NCI-H526 treated with DMSO at 0.1 percent for 48 hours (cell line): ENCODE measurements around the gene DHX15.

Source experiments
- DNase-seq: peaks from one replicate; lab custom pipeline; 2025; lab: John Stamatoyannopoulos, UW

DHX15 gene

DNA sequence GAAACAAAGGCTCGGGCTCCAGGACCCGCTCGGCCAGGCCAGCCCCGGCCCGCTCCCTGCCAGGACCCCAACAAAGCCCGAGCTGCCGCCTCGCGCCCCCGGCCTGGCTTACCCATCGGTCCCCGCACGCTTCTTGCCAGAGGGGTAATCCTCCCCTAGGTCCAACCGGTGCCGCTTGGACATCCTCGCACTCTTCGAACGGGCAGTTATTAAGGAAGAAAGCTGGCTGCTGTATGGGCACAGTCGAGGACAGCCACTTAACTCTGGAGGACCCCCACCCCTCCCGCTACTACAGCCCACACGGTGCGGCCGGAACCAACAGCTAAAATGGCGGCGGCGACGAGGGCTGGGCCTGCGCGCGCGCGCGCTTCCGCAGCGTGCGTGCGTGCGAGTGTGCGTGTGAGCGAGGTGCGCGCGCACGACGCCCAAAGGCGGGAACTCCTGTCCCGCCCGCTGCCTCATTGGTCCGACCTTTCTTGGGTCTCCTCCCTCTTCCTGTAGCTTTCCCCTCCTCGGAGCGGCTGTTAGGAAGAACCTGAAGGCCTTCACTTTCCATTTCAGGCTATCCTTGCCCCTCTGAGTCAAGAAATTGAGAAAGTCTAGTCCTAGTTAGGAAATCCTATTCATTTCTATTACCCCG is at the start of gene DHX15:
TSS of gene DHX15 (minus strand) at position 344 of the 640 bp plus-strand sequence. CDS start at position 183, 161 bp downstream.
- DNase-seq = peak; percentile 87

DNA sequence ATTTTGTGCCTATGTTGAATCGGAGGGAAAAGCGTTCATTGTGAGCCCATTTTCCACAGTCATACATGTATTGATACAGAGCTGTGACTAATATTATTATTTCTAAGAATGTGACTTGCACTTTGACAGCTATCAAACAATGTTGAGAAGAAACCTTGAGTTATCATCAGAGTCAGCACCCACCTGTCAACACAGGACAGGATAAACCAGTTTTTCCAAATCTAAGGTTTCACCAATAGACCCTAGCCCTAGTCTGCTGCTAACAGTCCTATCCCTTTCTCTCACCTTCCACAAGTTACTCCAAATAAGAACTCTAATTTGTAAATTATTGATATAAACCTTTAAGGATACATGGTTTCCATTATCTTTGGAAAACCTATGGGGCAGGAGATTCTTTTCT is 47.7 kb upstream of the DHX15 start:
- DNase-seq = no peak

- DNase-seq = no peak
These were observed 46.6 kb upstream of the DHX15 start for GRCh38 chr4:24630937-24631336.

DNA sequence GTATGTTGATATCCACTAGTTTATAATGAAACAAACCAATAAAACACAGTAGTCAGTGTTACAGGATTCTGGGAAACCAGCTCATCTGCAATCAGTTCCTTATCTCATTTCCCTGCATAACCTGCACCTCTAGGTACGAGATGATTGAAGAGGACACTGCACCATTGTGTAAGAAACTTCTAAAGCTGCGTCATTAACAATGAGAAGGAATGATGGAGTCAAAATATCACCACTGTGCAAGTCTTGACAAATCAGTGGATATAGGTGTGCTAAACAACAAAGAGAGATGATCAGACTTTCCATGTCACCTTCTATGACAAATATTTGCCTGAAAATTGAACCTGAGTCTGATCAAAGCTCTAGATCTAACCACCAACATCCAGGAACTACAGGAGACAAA is 40.7 kb upstream of the DHX15 start:
- no peak for DNase-seq

DNA sequence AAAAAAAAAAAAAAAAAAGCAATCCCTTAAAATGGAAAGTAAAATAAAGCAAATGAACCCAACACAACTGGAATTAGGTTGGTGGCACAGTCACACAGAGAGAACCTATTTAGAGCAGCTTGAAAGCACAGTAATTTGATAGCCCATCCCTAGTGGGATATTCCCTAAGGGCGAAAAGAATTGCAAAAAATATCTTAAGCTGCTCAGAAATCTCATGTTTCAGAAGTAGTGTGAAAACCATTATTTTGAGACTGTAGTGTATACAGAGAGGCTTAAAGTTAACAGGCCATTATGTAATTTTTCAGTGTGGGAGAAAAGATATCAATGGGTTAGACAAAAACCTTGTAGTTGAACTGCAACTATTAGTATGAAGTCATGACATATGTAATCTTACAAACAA is 40.0 kb upstream of the DHX15 start:
- DNase-seq = no peak

- no peak for DNase-seq
These were observed 37.9 kb upstream of the DHX15 start for GRCh38 chr4:24622146-24622834.

DNA sequence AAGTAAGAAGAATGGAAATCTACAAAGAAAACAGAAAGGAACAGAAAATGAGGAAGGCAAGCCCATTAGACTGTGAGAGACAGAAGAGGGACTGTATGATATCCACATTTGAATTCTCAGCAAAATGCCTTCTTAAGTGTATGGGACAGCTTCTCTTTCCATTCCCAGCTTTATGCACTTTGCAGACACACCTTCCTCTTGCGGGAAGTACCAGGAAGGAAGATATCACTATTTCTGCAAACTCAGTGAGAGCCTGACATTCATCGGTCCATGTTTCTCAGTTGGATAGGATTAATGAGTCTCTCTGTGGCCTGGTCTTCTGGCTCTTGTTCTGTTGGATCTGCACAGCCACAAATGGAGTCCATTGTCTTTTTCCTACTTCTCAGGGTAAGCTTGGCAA is 31.6 kb upstream of the DHX15 start:
- no peak for DNase-seq

DNA sequence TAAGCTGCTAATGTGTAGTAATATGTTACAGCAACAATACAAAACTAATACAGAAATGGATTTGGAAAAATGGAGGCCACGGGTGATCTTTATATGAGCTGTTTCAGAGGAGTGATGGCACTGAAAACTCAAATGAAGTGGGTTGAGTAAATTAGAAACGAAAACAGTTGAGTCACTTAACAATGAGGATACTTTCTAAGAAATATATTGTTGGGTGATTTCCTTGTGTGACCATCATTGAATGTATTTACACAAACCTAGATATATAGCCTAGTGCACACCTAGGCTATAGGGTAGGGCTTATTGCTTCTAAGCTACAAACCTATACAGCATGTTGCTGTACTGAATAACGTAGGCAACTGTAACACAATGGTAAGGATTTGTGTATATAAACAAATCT is 30.5 kb upstream of the DHX15 start:
- no peak for DNase-seq

- DNase-seq = no peak
These were observed 29.1 kb upstream of the DHX15 start for GRCh38 chr4:24613502-24613901.

- no peak for DNase-seq
These were observed 27.2 kb upstream of the DHX15 start for GRCh38 chr4:24611575-24611974.

DNA sequence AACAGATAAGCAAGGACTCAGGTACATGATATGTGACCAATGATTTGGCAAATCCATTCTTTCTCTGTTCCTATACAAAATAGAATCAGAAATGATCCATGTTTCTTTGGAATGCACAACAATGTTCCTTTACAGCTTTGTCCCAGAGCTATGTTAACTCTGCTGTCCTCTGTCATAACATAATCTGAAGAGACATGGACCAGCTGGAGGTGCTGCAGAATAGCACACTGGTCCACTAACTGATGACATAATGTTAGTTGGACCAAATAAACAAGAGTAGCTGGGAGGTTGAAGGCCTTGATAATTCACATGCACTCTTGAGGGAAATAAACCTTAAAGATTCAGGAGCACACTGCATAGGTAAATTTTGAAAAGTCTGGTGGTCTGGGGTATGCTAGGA is 23.0 kb upstream of the DHX15 start:
- no peak for DNase-seq

DNA sequence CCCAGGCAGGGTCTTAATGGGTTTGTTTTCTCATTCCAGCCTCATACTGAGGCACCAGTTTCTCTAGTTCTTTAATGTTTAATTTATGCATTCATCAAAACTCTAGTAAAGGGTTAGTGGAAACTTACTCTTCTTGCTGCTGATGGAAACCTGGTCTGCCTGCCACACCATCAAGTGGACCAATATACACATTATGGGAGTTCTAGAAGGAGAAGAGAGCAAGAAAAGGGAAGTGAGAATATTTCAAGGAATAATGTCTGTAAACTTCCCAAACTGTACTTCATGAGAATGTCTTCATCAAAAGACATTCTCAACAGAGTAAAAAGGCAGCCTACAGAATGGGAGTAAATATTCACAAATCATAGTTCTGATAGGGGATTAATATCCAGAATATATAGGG is 20.9 kb upstream of the DHX15 start:
- no peak for DNase-seq

- DNase-seq = no peak
These were observed 20.3 kb upstream of the DHX15 start for GRCh38 chr4:24604558-24605214.

DNA sequence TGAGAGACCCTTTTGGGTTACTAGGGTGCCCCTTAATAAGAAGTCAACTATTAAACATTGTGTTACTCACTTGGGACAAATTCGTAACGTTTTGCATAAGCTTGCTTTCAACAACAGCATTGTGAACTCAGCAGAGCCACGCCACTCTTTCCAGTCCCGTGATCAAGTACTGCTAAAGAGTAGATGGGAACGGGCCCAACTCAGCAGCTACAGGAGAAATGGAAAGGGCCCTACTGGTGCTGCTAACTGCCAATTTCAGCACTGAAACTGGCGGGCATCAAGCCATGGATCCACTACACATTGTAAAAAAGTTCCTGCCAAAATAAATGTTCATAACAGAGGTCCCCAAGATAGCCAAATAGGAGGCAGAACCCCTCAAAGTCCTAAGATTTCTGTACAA is 19.0 kb upstream of the DHX15 start:
- DNase-seq = no peak

DNA sequence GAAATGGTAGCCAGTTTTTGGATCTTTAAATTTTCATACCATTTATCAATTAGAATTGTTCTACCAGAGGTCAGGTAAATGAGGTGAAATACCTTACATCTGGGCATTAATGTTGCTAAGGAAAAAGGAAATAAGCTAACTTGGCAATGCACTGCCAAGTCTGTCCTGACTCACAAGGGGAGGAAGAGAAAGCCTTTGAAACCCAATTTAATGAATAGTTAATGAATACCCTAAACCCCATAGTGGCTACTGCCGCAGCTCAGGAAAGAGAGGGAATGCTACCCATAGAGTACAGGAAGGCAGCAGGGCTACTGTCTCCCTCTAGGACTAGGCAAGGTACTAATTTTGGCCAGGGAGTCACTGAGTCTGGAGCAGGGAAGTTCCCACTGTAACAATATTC is 16.8 kb upstream of the DHX15 start:
- DNase-seq = no peak

DNA sequence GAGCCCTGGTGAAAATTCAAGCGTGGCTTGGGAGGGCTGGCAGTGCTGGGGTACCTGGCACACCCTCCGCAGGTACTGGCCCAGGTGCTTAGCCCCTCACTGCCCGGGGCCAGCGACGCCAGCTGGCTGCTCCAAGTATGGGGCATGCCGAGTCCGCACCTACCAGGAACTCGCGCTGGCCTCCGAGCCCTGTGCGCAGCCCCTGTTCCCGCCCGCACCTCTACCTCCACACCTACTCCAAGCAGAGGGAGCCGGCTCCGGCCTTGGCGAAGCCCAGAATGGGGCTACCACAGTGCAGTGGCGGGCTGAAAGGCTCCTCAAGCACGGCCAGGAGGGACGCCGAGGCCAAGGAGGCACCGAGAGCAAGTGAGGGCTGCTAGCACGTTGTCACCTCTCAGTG is 14.9 kb upstream of the DHX15 start:
- no peak for DNase-seq

DNA sequence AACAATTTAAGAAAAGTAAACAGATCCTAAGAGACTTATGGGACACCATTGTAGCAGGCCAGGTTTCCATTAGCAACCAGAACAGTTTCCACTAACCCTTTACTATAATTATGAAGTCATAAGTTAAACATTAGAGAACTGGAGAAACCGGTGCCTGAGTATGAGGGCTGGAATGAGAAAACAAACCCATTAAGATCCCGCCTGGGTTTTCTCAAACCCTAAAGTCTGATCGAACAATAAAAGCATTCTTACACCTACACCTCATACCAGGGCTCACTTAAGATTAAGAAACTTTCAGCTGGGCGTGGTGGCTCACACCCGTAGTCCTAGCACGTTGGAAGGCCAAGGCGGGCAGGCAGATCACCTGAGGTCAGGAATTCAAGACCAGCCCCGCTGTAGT is 13.7 kb upstream of the DHX15 start:
- DNase-seq = no peak

DNA sequence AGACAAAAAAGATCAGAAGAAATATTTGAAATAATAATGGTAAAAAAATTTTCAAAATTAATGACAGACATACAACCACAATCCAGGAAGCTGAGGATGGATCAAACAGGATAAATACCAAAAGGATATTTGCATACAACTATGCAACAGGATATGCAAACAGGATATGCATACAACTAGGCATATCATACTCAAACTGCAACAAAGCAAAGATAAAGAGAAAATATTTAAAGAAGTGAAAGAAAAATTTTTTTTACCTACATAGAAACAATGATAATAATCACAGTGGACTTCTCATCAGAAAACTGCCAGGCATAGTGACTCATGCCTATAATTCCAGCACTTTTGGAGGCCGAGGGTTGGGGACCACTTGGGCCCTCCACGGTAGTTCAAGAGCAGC is 11.3 kb upstream of the DHX15 start:
- no peak for DNase-seq

DNA sequence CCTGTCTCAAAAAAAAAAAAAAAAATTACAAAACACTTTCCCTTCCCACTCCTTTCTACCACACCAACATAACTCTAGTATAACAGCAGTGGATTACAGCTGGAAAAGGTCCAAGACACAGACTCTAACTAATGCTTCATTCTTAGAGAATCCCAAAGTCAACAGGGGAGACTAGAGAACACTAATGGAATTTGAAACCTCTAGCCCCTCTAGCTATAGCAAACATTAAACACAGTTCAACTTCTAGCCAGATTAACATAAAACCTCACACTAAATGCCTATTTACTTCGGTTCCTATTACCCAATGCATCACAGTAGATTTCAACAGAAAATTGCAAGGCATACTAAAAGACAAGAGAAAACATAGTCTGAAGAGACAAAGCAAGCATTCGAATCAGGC is 10.5 kb upstream of the DHX15 start:
- no peak for DNase-seq

- no peak for DNase-seq
These were observed 5.1 kb upstream of the DHX15 start for GRCh38 chr4:24589448-24589847.

DNA sequence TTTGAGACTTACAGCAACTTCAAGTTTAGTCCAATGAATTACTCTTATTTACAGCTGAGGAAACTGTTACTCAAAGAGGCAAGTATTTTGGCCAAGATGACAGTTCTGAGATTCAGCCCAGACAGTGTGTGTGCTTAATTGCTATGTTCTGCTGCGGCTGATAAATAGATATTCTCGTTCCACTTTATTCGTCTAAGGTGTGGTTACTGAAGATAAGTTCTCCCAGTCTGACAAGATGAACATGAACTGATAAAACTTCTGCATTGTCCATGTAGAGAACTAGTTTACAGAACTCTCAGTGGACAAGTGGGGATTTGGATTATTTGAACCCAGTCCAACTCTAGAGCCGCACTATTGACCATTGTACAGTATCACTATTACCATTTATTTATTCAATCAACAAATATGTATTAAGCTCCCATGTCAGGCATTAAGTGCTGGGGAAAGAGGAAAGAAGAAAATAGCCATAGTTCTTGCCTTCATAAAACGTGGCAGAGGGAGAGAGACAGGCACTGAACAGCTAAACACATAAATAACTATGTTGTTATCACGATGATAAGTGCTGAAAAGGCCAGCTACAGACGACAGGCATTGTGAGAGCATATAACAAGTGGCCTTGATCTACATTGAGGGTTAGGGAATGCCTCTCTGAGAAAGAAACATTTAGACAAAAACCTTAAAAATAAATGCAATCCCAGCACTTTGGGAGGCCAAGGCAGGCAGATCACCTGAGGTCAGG is 4.0 kb upstream of the DHX15 start:
- no peak for DNase-seq

- peak; percentile 35 for DNase-seq
These were observed 723 bp downstream of the DHX15 start for GRCh38 chr4:24583451-24584210.
